ENCODE data around the gene SH3TC1.

Gene SH3TC1

GRCh38 chr4:8163436-8164193 is 35.5 kb upstream of the SH3TC1 start:
- no peak for DNase-seq (ENCODE audit: low read depth)

- DNase-seq (ENCODE audit: low read depth), result no peak
These were observed 34.9 kb upstream of the SH3TC1 start for GRCh38 chr4:8164194-8164565.

GRCh38 chr4:8164687-8165086 is 34.4 kb upstream of the SH3TC1 start:
- DNase-seq (ENCODE audit: low read depth), result no peak

- DNase-seq (ENCODE audit: low read depth), result no peak
These were observed 33.7 kb upstream of the SH3TC1 start for GRCh38 chr4:8165374-8165896.

GRCh38 chr4:8167291-8167690 is 31.8 kb upstream of the SH3TC1 start:
- no peak for DNase-seq (ENCODE audit: low read depth)

- no peak for DNase-seq (ENCODE audit: low read depth)
These were observed 31.3 kb upstream of the SH3TC1 start for GRCh38 chr4:8167815-8168214.

GRCh38 chr4:8168232-8168631 is 30.9 kb upstream of the SH3TC1 start:
- no peak for DNase-seq (ENCODE audit: low read depth)

- DNase-seq (ENCODE audit: low read depth), result no peak
These were observed 30.1 kb upstream of the SH3TC1 start for GRCh38 chr4:8168832-8169598.

GRCh38 chr4:8169763-8170162 is 29.3 kb upstream of the SH3TC1 start:
- DNase-seq (ENCODE audit: low read depth), result no peak

GRCh38 chr4:8170341-8170740 is 28.7 kb upstream of the SH3TC1 start:
- no peak for DNase-seq (ENCODE audit: low read depth)

- DNase-seq (ENCODE audit: low read depth), result no peak
These were observed 27.8 kb upstream of the SH3TC1 start for GRCh38 chr4:8171266-8171665.

GRCh38 chr4:8171984-8172924 is 26.8 kb upstream of the SH3TC1 start:
- no peak for DNase-seq (ENCODE audit: low read depth)

- no peak for DNase-seq (ENCODE audit: low read depth)
These were observed 25.4 kb upstream of the SH3TC1 start for GRCh38 chr4:8173492-8174242.

GRCh38 chr4:8174970-8175369 is 24.1 kb upstream of the SH3TC1 start:
- no peak for DNase-seq (ENCODE audit: low read depth)

- DNase-seq (ENCODE audit: low read depth), result no peak
These were observed 23.4 kb upstream of the SH3TC1 start for GRCh38 chr4:8175686-8176085.

- DNase-seq (ENCODE audit: low read depth), result no peak
These were observed 22.3 kb upstream of the SH3TC1 start for GRCh38 chr4:8176547-8177399.

GRCh38 chr4:8177552-8177951 is 21.5 kb upstream of the SH3TC1 start:
- DNase-seq (ENCODE audit: low read depth), result no peak

GRCh38 chr4:8177956-8178355 is 21.1 kb upstream of the SH3TC1 start:
- DNase-seq (ENCODE audit: low read depth), result no peak

- DNase-seq (ENCODE audit: low read depth), result no peak
These were observed 20.0 kb upstream of the SH3TC1 start for GRCh38 chr4:8179074-8179473.

- DNase-seq (ENCODE audit: low read depth), result no peak
These were observed 19.3 kb upstream of the SH3TC1 start for GRCh38 chr4:8179771-8180170.
